NCI-H146 treated with DMSO at 0.1 percent for 48 hours (cell line): ENCODE results near the gene SDR39U1.

Source experiments
- DNase-seq: peaks from one replicate; lab custom pipeline; 2025; ENCODE audit not compliant: unreplicated experiment; lab: John Stamatoyannopoulos, UW

SDR39U1 gene

GRCh38 chr14:24443053-24443665 is 583 bp upstream of the SDR39U1 start:
- no peak for DNase-seq

- no peak for DNase-seq
These were observed 704 bp downstream of the SDR39U1 start for GRCh38 chr14:24441904-24442239.

- no peak for DNase-seq
These were observed 1.1 kb downstream of the SDR39U1 start for GRCh38 chr14:24441485-24441884.

- DNase-seq = no peak
These were observed 1.8 kb downstream of the SDR39U1 start for GRCh38 chr14:24440606-24441399.

- no peak for DNase-seq
These were observed 2.6 kb downstream of the SDR39U1 start for GRCh38 chr14:24439830-24440605.

GRCh38 chr14:24439257-24439656 is 3.3 kb downstream of the SDR39U1 start:
- no peak for DNase-seq

GRCh38 chr14:24438223-24439097 is 4.1 kb downstream of the SDR39U1 start:
- DNase-seq = no peak

GRCh38 chr14:24437736-24438067 is 4.9 kb downstream of the SDR39U1 start:
- no peak for DNase-seq

GRCh38 chr14:24437020-24437735 is 5.4 kb downstream of the SDR39U1 start:
- DNase-seq = no peak

GRCh38 chr14:24436355-24437019 is 6.1 kb downstream of the SDR39U1 start:
- peak; percentile 42 for DNase-seq

- no peak for DNase-seq
These were observed 6.6 kb downstream of the SDR39U1 start for GRCh38 chr14:24435998-24436354.

- no peak for DNase-seq
These were observed 7.3 kb downstream of the SDR39U1 start for GRCh38 chr14:24435192-24435810.

GRCh38 chr14:24434676-24435075 is 7.9 kb downstream of the SDR39U1 start:
- DNase-seq = no peak

- DNase-seq = no peak
These were observed 8.5 kb downstream of the SDR39U1 start for GRCh38 chr14:24434036-24434435.

- no peak for DNase-seq
These were observed 10.1 kb downstream of the SDR39U1 start for GRCh38 chr14:24432259-24433131.

GRCh38 chr14:24431569-24432258 is 10.9 kb downstream of the SDR39U1 start:
- peak; percentile 49 for DNase-seq

GRCh38 chr14:24430682-24431568 is 11.7 kb downstream of the SDR39U1 start:
- DNase-seq = no peak
